ENCODE results near the gene PCYT2.

PCYT2 gene

GRCh38 chr17:81884968-81885367, 26.2 kb downstream of the PCYT2 start:
- DNase-seq (ENCODE audit: extremely low spot score, insufficient read length, low read depth) (no peak), FAIRE-seq (no peak)

- FAIRE-seq: no peak
- no peak for DNase-seq (ENCODE audit: extremely low spot score, insufficient read length, low read depth)
Observed at GRCh38 chr17:81884520-81884919, 26.7 kb downstream of the PCYT2 start.

GRCh38 chr17:81879121-81879520, 32.1 kb downstream of the PCYT2 start:
- no peak for DNase-seq (ENCODE audit: extremely low spot score, insufficient read length, low read depth)
- no peak for FAIRE-seq

- FAIRE-seq (no peak), DNase-seq (ENCODE audit: extremely low spot score, insufficient read length, low read depth) (no peak)
Observed at GRCh38 chr17:81878294-81878693, 32.9 kb downstream of the PCYT2 start.

- DNase-seq (ENCODE audit: extremely low spot score, insufficient read length, low read depth) (no peak), FAIRE-seq (no peak)
Observed at GRCh38 chr17:81877569-81877968, 33.6 kb downstream of the PCYT2 start.

- FAIRE-seq (peak; percentile 58), DNase-seq (ENCODE audit: extremely low spot score, insufficient read length, low read depth) (peak; percentile 97)
Observed at GRCh38 chr17:81871387-81872230, 39.6 kb downstream of the PCYT2 start.

- DNase-seq (ENCODE audit: extremely low spot score, insufficient read length, low read depth): no peak
- FAIRE-seq: no peak
Observed at GRCh38 chr17:81870981-81871386, 40.2 kb downstream of the PCYT2 start, which contains the start of gene ARHGDIA. ARHGDIA (minus strand) TSS chr17:81871337; CDS start chr17:81869930, 1,407 bp downstream.

GRCh38 chr17:81870131-81870980, 40.8 kb downstream of the PCYT2 start:
- FAIRE-seq (no peak), DNase-seq (ENCODE audit: extremely low spot score, insufficient read length, low read depth) (no peak)

GRCh38 chr17:81869221-81870130, 41.7 kb downstream of the PCYT2 start:
- FAIRE-seq (no peak), DNase-seq (ENCODE audit: extremely low spot score, insufficient read length, low read depth) (no peak)

GRCh38 chr17:81868674-81869220, 42.5 kb downstream of the PCYT2 start:
- no peak for DNase-seq (ENCODE audit: extremely low spot score, insufficient read length, low read depth)
- FAIRE-seq: no peak

- DNase-seq (ENCODE audit: extremely low spot score, insufficient read length, low read depth) (no peak), FAIRE-seq (no peak)
Observed at GRCh38 chr17:81867991-81868673, 43.1 kb downstream of the PCYT2 start.

- no peak for FAIRE-seq
- no peak for DNase-seq (ENCODE audit: extremely low spot score, insufficient read length, low read depth)
Observed at GRCh38 chr17:81867170-81867990, 43.8 kb downstream of the PCYT2 start.

- no peak for FAIRE-seq
- no peak for DNase-seq (ENCODE audit: extremely low spot score, insufficient read length, low read depth)
Observed at GRCh38 chr17:81866440-81867169, 44.6 kb downstream of the PCYT2 start.

- FAIRE-seq: no peak
- no peak for DNase-seq (ENCODE audit: extremely low spot score, insufficient read length, low read depth)
Observed at GRCh38 chr17:81865733-81866439, 45.3 kb downstream of the PCYT2 start.

GRCh38 chr17:81865358-81865732, 45.9 kb downstream of the PCYT2 start:
- FAIRE-seq (no peak), DNase-seq (ENCODE audit: extremely low spot score, insufficient read length, low read depth) (no peak)

GRCh38 chr17:81863833-81864768, 47.1 kb downstream of the PCYT2 start:
- DNase-seq (ENCODE audit: extremely low spot score, insufficient read length, low read depth) (no peak), FAIRE-seq (no peak)
